ENCODE results near the gene PSMB3.

PSMB3 gene

DNA sequence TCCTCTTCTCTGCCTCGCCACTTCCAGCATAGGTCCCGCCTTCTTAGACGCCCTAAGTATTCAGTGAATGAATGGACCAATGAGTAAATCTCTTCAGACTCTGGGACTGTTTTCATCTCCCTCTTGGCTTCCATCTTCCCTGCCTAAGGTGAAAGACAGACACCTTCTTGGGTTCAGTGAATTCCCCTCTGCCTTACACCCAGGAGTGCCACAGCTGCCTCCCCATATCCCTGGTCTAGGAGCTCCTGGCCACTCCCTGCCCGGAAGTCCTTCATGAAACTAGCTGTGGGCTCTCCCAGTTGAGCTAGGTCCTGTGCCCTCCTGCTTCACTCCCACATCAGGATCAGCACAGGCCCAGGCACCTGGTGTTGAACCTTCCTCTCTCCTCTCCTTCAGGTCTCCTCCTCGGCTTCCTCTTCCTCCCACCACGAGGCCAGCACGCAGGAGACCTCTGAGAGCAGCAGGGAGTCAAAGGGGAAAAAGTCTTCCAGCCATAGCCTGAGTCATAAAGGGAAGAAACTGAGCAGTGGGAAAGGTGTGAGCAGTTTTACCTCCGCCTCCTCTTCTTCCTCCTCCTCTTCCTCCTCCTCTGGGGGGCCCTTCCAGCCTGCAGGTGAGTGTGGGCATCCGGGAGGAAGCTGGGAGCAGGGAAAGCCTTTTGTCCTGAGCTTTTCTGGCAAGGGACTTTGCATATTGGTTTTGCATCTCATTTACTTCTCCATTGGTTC is 37.2 kb upstream of the PSMB3 start:
- H3K36me3 ChIP-seq (replicated peaks; ENCODE audit: insufficient read depth, low read length), result no peaks in the 10 kb centered on the region
- no peaks in the 10 kb centered on the region for H4K20me1 ChIP-seq (ENCODE audit: insufficient read depth, low read length)
- no peaks in the 10 kb centered on the region for H3K27me3 ChIP-seq (replicated peaks; ENCODE audit: insufficient read depth, low read length)
- no peak overlapping the region for H3K4me3 ChIP-seq (ENCODE audit: low read length)
- no peaks in the 10 kb centered on the region for H3K4me1 ChIP-seq (ENCODE audit: low read length)
- no peaks in the 10 kb centered on the region for H3K9me2 ChIP-seq (replicated peaks; ENCODE audit: insufficient read depth, low read length)
- no peaks in the 10 kb centered on the region for H3F3A ChIP-seq (ENCODE audit: insufficient read depth, low read length)
- no peak overlapping the region for H3K27ac ChIP-seq (ENCODE audit: low read length)
- no peaks in the 10 kb centered on the region for H3K9me3 ChIP-seq (replicated peaks; ENCODE audit: insufficient read depth, low read length)
- TF ChIP-seq EZH2 (optimal IDR thresholded peaks at IDR 0.05; ENCODE audit: low read depth, low read length) (no peak), EZH2phosphoT487 (IDR thresholded peaks at IDR 0.05; ENCODE audit: low read length) (no peak)
- TF ChIP-seq, protein P1, sequence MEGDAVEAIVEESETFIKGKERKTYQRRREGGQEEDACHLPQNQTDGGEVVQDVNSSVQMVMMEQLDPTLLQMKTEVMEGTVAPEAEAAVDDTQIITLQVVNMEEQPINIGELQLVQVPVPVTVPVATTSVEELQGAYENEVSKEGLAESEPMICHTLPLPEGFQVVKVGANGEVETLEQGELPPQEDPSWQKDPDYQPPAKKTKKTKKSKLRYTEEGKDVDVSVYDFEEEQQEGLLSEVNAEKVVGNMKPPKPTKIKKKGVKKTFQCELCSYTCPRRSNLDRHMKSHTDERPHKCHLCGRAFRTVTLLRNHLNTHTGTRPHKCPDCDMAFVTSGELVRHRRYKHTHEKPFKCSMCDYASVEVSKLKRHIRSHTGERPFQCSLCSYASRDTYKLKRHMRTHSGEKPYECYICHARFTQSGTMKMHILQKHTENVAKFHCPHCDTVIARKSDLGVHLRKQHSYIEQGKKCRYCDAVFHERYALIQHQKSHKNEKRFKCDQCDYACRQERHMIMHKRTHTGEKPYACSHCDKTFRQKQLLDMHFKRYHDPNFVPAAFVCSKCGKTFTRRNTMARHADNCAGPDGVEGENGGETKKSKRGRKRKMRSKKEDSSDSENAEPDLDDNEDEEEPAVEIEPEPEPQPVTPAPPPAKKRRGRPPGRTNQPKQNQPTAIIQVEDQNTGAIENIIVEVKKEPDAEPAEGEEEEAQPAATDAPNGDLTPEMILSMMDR (IDR thresholded peaks at IDR 0.05; ENCODE audit: low read length), result no peak
- no peak overlapping the region for H3K4me2 ChIP-seq (ENCODE audit: low read depth, low read length)
- no peak overlapping the region for H3K9ac ChIP-seq (ENCODE audit: low read length)
- peaks cover 8% of the 10 kb centered on the region; the same call in 1 of the 2 replicates for H3K79me2 ChIP-seq (ENCODE audit: low read length)
- DNase-seq, result no peak
- H2AFZ ChIP-seq (ENCODE audit: low read length), result no peak overlapping the region

DNA sequence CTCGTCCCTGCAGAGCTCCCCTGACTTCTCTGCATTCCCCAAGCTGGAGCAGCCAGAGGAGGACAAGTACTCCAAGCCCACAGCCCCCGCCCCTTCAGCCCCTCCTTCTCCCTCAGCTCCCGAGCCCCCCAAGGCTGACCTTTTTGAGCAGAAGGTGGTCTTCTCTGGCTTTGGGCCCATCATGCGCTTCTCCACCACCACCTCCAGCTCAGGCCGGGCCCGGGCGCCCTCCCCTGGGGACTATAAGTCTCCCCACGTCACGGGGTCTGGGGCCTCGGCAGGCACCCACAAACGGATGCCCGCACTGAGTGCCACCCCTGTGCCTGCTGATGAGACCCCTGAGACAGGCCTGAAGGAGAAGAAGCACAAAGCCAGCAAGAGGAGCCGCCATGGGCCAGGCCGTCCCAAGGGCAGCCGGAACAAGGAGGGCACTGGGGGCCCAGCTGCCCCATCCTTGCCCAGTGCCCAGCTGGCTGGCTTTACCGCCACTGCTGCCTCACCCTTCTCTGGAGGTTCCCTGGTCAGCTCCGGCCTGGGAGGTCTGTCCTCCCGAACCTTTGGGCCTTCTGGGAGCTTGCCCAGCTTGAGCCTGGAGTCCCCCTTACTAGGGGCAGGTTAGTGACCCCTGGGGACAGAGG is 36.1 kb upstream of the PSMB3 start:
- DNase-seq, result no peak
- Histone ChIP-seq H4K20me1 (ENCODE audit: insufficient read depth, low read length) (no peaks in the 10 kb centered on the region), H3F3A (ENCODE audit: insufficient read depth, low read length) (no peaks in the 10 kb centered on the region), H3K9ac (ENCODE audit: low read length) (no peak overlapping the region), H2AFZ (ENCODE audit: low read length) (no peak overlapping the region), H3K9me3 (replicated peaks; ENCODE audit: insufficient read depth, low read length) (no peaks in the 10 kb centered on the region), H3K4me3 (ENCODE audit: low read length) (no peak overlapping the region), H3K36me3 (replicated peaks; ENCODE audit: insufficient read depth, low read length) (no peaks in the 10 kb centered on the region), H3K27ac (ENCODE audit: low read length) (no peak overlapping the region), H3K4me1 (ENCODE audit: low read length) (no peaks in the 10 kb centered on the region), H3K4me2 (ENCODE audit: low read depth, low read length) (no peak overlapping the region), H3K9me2 (replicated peaks; ENCODE audit: insufficient read depth, low read length) (no peaks in the 10 kb centered on the region), H3K27me3 (replicated peaks; ENCODE audit: insufficient read depth, low read length) (no peaks in the 10 kb centered on the region), H3K79me2 (ENCODE audit: low read length) (no peaks in the 10 kb centered on the region)
- no peak for TF ChIP-seq EZH2phosphoT487 (IDR thresholded peaks at IDR 0.05; ENCODE audit: low read length)
- TF ChIP-seq, protein P1 (IDR thresholded peaks at IDR 0.05; ENCODE audit: low read length), result no peak
- no peak for TF ChIP-seq EZH2 (optimal IDR thresholded peaks at IDR 0.05; ENCODE audit: low read depth, low read length)

- no peaks in the 10 kb centered on the region for H3K36me3 ChIP-seq (replicated peaks; ENCODE audit: insufficient read depth, low read length)
- no peak for DNase-seq
- no peaks in the 10 kb centered on the region for H4K20me1 ChIP-seq (ENCODE audit: insufficient read depth, low read length)
- H3K27ac ChIP-seq (ENCODE audit: low read length), result no peak overlapping the region
- no peak overlapping the region for H3K9ac ChIP-seq (ENCODE audit: low read length)
- H3K9me2 ChIP-seq (replicated peaks; ENCODE audit: insufficient read depth, low read length), result no peaks in the 10 kb centered on the region
- TF ChIP-seq EZH2phosphoT487 (IDR thresholded peaks at IDR 0.05; ENCODE audit: low read length) (no peak), EZH2 (optimal IDR thresholded peaks at IDR 0.05; ENCODE audit: low read depth, low read length) (no peak)
- TF ChIP-seq, protein P1 (IDR thresholded peaks at IDR 0.05; ENCODE audit: low read length), result no peak
- no peaks in the 10 kb centered on the region for H3K4me1 ChIP-seq (ENCODE audit: low read length)
- no peak overlapping the region for H3K4me3 ChIP-seq (ENCODE audit: low read length)
- no peaks in the 10 kb centered on the region for H3K9me3 ChIP-seq (replicated peaks; ENCODE audit: insufficient read depth, low read length)
- no peak overlapping the region for H2AFZ ChIP-seq (ENCODE audit: low read length)
- H3K27me3 ChIP-seq (replicated peaks; ENCODE audit: insufficient read depth, low read length), result no peaks in the 10 kb centered on the region
- H3F3A ChIP-seq (ENCODE audit: insufficient read depth, low read length), result no peaks in the 10 kb centered on the region
- no peak overlapping the region for H3K4me2 ChIP-seq (ENCODE audit: low read depth, low read length)
- H3K79me2 ChIP-seq (ENCODE audit: low read length), result no peaks in the 10 kb centered on the region
Observed at GRCh38 chr17:38717139-38717745, 35.3 kb upstream of the PSMB3 start.
